Measurements from ENCODE around the gene IL11. TPM values are rescaled to one million over a fixed set of nuclear protein-coding genes. Genes with fewer than 3 reads are reported as not detected.

IL11 gene
- total RNA-seq, 1 donor from 2014 or later: 0.30 TPM

GRCh38 chr19:55324662-55325061 is 45.6 kb downstream of the IL11 start:
- no peak for DNase-seq

GRCh38 chr19:55322204-55322885 is 47.9 kb downstream of the IL11 start:
- DNase-seq: no peak

DNA sequence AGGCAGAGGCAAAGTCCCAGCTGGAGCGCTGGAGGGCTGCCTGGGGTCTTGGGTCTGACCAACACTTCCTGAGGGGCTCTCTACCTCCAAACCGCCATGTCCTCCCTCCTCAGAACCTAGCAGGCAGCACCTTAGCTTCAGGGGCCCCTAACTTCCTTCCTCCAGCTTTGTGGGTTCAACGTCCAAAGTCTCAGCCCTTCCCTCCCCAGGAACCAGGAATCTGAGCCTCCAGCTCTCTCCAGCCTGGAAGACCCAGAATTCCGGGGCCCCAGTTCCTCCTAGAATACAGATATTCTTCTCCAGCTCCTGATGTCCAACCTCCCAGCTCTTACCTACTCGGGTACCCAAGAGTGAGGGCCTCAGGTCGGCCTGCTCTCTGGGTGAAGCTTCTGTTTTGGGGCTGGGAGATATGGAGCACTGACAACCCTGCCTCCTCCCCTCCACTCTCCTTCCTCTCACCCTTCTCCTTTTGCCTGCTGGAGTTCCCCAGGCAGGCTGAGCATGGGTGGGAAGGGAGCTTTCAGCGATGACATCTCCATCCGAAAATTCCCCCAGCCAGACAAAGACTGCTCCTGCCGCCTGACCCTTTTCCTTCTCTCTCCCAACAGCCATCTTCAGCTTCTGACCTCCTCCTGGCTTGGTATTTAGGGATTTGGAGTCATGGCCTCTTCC is 48.7 kb downstream of the IL11 start:
- DNase-seq: no peak

DNA sequence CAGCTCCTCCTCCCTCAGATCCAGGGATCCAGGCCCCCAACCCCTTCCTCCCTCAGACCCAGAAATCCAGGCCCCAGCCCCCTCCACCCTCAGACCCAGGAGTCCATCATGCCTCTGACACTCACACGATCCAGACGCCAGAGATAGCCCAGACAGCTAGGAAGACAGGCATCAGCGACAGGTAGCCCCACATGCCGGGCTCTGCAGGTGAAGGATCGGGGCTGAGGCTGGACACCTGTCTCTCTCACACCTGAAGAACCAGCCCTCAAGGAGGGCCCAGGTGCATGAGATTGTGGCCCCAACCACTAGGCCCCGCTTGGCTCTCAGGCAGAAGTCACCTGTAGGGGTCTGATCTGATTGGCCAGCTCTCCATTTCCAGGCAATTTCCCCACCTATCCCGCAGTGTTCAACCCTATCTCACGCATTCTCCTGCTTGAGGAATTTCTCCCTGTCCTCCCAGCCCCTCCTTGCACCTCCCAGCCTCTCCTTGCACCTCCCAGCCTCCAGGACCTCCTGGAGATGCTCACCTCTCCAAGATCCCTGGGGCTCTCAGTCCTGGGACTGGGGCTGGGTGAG is 49.3 kb downstream of the IL11 start:
- DNase-seq: no peak

DNA sequence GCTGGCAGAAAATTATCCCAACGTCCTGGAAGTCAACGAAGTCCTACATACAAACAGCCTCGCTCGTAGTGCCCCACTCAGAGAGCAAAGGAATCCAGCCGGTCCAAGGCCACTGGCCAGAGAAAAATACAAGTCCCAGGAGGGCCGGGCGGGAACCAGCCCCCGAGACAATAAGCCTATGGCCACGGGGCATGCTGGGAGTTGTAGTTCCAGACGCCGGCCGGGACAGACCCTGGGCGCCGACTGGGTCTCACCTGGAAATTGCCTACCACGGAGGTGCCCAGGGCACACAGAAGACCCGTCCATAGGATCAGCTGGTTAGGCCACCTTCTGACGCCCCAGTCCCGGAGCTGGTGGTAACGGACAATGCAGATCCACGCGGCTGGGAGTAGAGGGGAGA is 50.5 kb downstream of the IL11 start:
- DNase-seq: no peak

GRCh38 chr19:55316646-55317045 is 53.6 kb downstream of the IL11 start:
- no peak for DNase-seq

DNA sequence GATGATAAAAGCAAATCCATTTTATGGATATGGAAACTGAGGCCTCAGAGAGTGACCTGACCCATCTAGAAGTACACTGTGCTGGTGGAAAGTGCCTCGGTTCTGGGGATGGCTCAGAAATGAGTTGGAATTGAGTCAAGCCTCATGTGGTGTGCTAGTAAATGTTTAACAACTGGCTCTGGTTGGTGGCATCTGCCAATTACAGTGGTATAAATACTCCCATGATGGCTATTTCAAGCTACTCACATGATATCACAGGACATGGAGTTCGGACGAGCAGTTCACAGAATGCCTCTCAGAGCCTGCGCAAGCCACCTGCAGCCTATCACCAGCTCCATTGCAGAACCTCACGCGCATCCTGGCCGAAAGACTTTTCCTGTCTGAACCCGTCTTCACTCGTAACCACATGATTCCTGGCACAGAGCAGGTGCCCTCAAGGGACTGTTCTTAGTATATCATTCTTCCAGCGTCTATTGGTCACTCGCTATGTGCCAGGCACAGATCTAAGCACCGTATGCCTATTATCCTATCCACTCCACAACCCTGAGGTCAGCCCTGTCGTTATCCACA is 54.2 kb downstream of the IL11 start:
- DNase-seq: no peak

DNA sequence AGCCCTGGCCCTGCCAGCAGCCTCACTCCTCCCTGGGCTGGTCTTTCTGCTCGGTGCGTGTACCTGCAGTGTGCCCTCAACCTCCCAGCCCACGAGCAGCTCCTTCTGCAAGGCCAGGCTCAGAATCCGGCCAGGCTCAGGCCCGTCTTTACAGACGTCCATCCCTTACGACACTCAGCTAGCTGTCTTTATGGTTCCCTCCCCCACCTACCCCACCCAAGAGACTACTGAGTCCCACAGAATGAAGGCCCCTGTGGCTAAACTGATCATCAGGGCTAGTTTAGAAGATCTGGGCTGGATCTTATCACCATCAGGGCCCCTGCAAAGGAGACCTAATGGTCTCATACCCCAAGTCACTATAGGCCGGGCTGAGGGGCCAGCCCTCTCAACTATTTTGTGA is 55.9 kb downstream of the IL11 start:
- no peak for DNase-seq

Other genes starting within 250 kb of the IL11 start
- 65.7 TPM for gene TNNT1, start 221.3 kb downstream of the IL11 start, total RNA-seq
- gene TNNI3, start 212.7 kb downstream of the IL11 start, total RNA-seq: 0.89 TPM
- not detected for gene DNAAF3, start 203.8 kb downstream of the IL11 start, total RNA-seq
- gene SYT5, start 190.2 kb downstream of the IL11 start, total RNA-seq: 1.6 TPM
- 0.39 TPM for gene PTPRH, start 161.0 kb downstream of the IL11 start, total RNA-seq
- gene TMEM86B, start 141.7 kb downstream of the IL11 start, total RNA-seq: 1.2 TPM
- gene PPP6R1, start 111.4 kb downstream of the IL11 start, total RNA-seq: 20.8 TPM
- gene HSPBP1, start 90.4 kb downstream of the IL11 start, total RNA-seq: 12.1 TPM
- gene BRSK1, start 86.5 kb downstream of the IL11 start, total RNA-seq: 3.6 TPM
- gene TMEM150B, start 45.1 kb downstream of the IL11 start, total RNA-seq: 1.1 TPM
- 17.0 TPM for gene KMT5C, start 30.6 kb downstream of the IL11 start, total RNA-seq
- gene COX6B2, start 15.7 kb downstream of the IL11 start, total RNA-seq: 3.1 TPM
- gene GARIN5B, start 7.2 kb downstream of the IL11 start, total RNA-seq: not detected
- gene TMEM190, start 6.4 kb upstream of the IL11 start, total RNA-seq: not detected
- gene TMEM238, start 13.8 kb upstream of the IL11 start, total RNA-seq: 0.30 TPM
- gene RPL28, start 15.5 kb upstream of the IL11 start, total RNA-seq: 377 TPM
- 25.4 TPM for gene UBE2S, start 37.3 kb upstream of the IL11 start, total RNA-seq
- gene SHISA7, start 72.8 kb upstream of the IL11 start, total RNA-seq: 0.10 TPM
- gene ISOC2, start 91.2 kb upstream of the IL11 start, total RNA-seq: 23.0 TPM
- gene C19orf85, start 94.3 kb upstream of the IL11 start, total RNA-seq: not detected
- gene ZNF628, start 106.2 kb upstream of the IL11 start, total RNA-seq: 1.1 TPM
- gene NAT14, start 114.7 kb upstream of the IL11 start, total RNA-seq: 6.1 TPM
- 16.5 TPM for gene SSC5D, start 118.0 kb upstream of the IL11 start, total RNA-seq
- gene SBK2, start 166.7 kb upstream of the IL11 start, total RNA-seq: not detected
- not detected for gene SBK3, start 175.1 kb upstream of the IL11 start, total RNA-seq
- 2.2 TPM for gene ZNF579, start 210.4 kb upstream of the IL11 start, total RNA-seq
- gene FIZ1, start 229.1 kb upstream of the IL11 start, total RNA-seq: 3.2 TPM
- 6.4 TPM for gene ZNF524, start 229.8 kb upstream of the IL11 start, total RNA-seq
- 2.1 TPM for gene ZNF865, start 235.2 kb upstream of the IL11 start, total RNA-seq

All from skin of body (tissue), 2 donors.